HAP-1 (cell line): ENCODE data around the gene FBXO44.
"Not testable (repeated sequence)": the region's sequence is repeated elsewhere in the genome, so short reads cannot be mapped to it uniquely, and the experiment has no call there.

Experiments used
- DNase-seq, 2 experiments: peaks; one replicate each; pipeline ENCODE4 v3.0.0-alpha.2; 2016 to 2020; ENCODE audit warnings: low spot score in 2 of 2
- H3K27me3 ChIP-seq: fragments of 250-450 bp; sonication (Bioruptor Pico); 2 replicates; pipeline ENCODE4 v1.5.1; 2020; ENCODE audit warnings: low read depth, mild to moderate bottlenecking, moderate library complexity
- H3K36me3 ChIP-seq: fragments of 250-450 bp; sonication (Bioruptor Pico); replicated peaks from 2 replicates; pipeline ENCODE4 v1.5.1; 2020; ENCODE audit warnings: mild to moderate bottlenecking
- H3K4me1 ChIP-seq: fragments of 250-450 bp; sonication (Bioruptor Pico); 2 replicates; pipeline ENCODE4 v1.5.1; 2020; ENCODE audit warnings: mild to moderate bottlenecking
- H3K4me3 ChIP-seq: fragments of 250-450 bp; sonication (Bioruptor Pico); 2 replicates; pipeline ENCODE4 v1.5.1; 2020; ENCODE audit warnings: mild to moderate bottlenecking, moderate library complexity
- H3K9me3 ChIP-seq: fragments of 250-450 bp; sonication (Bioruptor Pico); 2 replicates; pipeline ENCODE4 v1.5.1; 2020; ENCODE audit warnings: mild to moderate bottlenecking, moderate library complexity
- in situ Hi-C: fragments of 300-500 bp; cut with MboI; formaldehyde crosslinking; loops from 3 replicates; pipeline ENCODE4 v1.14.3; 2020; ENCODE audit warnings: low sequenced_read_pairs, inconsistent platforms, mixed read lengths

The FBXO44 gene, protein sequence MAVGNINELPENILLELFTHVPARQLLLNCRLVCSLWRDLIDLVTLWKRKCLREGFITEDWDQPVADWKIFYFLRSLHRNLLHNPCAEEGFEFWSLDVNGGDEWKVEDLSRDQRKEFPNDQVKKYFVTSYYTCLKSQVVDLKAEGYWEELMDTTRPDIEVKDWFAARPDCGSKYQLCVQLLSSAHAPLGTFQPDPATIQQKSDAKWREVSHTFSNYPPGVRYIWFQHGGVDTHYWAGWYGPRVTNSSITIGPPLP

DNA sequence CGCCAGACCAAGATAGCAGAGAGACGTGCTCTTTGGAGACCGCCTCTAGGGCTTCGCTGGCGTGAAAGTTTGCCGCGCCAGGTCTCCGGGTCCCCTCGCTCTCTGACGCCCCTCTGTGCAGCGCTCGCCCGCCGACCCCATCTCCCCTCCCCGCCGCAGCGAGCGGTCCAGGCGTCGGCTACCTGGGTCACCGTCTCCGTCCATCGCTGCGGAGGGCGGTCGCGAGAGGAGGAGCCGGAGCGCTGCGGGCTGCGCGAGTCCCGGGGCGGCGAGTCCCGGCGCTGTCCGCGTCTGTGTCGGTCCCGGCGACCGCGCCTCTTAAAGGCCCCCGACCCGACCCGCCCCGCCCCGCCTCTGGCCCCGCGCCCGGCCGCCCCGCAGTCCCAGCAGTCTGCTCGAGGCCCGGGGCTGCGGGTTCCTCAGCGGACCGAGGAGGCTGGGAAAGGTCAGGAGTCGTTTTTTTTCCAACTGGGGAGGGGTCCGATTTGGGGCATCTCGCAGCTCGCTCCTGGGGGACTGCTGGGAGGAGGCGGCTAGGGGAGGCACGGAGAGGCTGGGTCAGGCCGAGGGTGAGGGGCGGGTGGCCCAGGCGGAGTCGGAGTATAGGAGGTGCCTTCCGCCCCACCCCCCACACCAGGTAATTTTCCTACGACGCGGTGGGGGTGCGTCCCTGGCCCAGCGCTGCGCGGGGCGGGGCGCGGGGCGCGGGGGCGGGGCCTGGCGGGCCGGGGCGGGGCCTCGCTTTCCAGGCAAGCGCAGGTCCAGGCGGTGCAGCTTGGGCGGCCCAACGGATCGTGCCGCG lies at the start of gene FBXO44, which contains the start of gene FBXO2:
TSS of gene FBXO44 (plus strand) at position 741 of the 802 bp plus-strand sequence. CDS start 959 bp downstream, outside the sequence.
TSS of gene FBXO2 (minus strand) at position 293 of the 802 bp plus-strand sequence. CDS start at position 204, 89 bp downstream.
- Histone ChIP-seq H3K4me1 (peaks cover 12% of the 10 kb centered on the region), H3K4me3 (peak within 1 kb of the TSS; percentile 55), H3K36me3 (peaks cover 17% of the 10 kb centered on the region), H3K27me3 (no peaks in the 10 kb centered on the region), H3K9me3 (no peaks in the 10 kb centered on the region)
- peak; percentile 36 to 85 for DNase-seq
- in situ Hi-C loops = no loop called here

DNA sequence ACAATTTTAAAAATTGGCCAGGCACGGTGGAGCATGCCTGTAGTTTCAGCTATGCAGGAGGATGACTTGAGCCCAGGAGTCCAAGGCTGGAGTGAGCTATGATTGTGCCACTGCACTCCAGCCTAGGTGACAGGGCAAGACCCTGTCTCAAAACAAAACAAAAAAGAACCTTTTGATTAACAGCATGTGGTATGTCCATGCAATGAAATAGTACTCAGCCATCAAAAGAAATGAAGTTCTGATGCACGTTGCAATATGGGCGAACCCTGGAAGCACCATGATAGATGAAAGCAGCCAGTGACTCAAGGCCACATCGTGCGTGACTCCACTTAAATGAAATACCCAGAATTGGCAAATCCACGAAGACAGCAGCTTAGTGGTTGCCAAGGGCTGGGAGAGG lies 47.9 kb upstream of the FBXO44 start:
- DNase-seq = no peak
- H3K4me1 ChIP-seq = no peaks in the 10 kb centered on the region
- no peak overlapping the region for H3K4me3 ChIP-seq
- H3K27me3 ChIP-seq = peaks cover 3% of the 10 kb centered on the region; the same call in 1 of the 2 replicates
- in situ Hi-C loops = no loop called here
- H3K9me3 ChIP-seq = no peaks in the 10 kb centered on the region
- H3K36me3 ChIP-seq = no peaks in the 10 kb centered on the region

DNA sequence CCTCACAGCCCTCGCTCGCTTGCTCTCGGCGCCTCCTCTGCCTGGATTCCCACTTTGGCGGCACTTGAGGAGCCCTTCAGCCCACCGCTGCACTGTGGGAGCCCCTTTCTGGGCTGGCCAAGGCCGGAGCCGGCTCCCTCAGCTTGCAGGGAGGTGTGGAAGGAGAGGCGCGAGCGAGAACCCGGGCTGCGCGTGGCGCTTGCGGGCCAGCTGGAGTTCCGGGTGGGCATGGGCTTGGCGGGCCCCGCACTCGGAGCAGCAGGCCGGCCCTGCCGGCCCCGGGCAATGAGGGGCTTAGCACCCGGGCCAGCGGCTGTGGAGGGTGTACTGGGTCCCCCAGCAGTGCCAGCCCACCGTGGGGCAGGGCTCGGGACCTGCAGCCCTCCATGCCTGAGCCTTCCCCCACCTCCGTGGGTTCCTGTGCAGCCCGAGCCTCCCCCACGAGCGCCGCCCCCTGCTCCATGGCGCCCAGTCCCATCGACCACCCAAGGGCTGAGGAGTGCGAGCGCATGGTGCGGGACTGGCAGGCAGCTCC lies 46.0 kb upstream of the FBXO44 start:
- in situ Hi-C loops, DNase-seq, H3K4me1 ChIP-seq, H3K27me3 ChIP-seq, H3K4me3 ChIP-seq, H3K36me3 ChIP-seq, H3K9me3 ChIP-seq: not testable (repeated sequence)

DNA sequence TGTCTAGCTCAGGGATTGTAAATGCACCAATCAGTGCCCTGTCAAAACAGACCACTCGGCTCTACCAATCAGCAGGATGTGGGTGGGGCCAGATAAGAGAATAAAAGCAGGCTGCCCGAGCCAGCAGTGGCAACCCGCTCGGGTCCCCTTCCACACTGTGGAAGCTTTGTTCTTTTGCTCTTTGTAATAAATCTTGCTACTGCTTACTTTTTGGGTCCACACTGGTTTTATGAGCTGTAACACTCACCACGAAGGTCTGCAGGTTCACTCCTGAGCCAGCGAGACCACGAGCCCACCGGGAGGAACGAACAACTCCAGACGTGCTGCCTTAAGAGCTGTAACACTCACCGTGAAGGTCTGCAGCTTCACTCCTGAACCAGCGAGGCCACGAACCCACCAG lies 45.3 kb upstream of the FBXO44 start:
- in situ Hi-C loops, H3K4me1 ChIP-seq, H3K36me3 ChIP-seq, H3K27me3 ChIP-seq, H3K4me3 ChIP-seq, H3K9me3 ChIP-seq, DNase-seq: not testable (repeated sequence)

DNA sequence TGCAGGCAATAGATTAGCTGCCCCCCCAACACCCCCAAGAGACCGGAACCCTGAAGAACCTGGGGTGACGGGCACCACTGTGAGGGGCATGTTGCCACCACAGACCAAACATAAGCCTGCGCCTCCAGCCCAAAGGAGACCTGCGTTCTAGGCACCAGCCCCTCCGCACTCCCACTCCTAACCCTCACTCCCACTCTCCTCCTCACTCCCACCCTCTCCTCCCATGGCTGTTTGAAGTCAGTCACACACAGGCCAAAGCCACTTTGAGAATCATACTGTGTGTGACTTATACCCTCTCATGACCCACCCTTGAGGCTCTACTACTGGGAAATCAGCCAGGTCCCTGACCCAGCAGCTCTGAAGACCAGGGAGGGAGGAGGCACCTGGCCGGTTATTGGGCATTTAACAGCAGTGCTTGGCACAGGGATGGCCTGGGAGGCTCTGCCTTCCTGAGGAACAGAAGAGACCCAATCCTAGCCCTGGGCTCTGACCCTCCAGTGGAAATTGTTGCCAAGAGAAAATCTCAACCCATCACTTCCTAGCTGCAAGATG lies 44.0 kb upstream of the FBXO44 start:
- no peaks in the 10 kb centered on the region for H3K36me3 ChIP-seq
- no peak for DNase-seq
- in situ Hi-C loops = no loop called here
- no peaks in the 10 kb centered on the region for H3K4me1 ChIP-seq
- H3K9me3 ChIP-seq = 0 out of 2 replicates have a peak, but pooled peaks cover 2% of the 10 kb centered on the region
- no peak overlapping the region for H3K4me3 ChIP-seq
- H3K27me3 ChIP-seq = peaks cover 4% of the 10 kb centered on the region

DNA sequence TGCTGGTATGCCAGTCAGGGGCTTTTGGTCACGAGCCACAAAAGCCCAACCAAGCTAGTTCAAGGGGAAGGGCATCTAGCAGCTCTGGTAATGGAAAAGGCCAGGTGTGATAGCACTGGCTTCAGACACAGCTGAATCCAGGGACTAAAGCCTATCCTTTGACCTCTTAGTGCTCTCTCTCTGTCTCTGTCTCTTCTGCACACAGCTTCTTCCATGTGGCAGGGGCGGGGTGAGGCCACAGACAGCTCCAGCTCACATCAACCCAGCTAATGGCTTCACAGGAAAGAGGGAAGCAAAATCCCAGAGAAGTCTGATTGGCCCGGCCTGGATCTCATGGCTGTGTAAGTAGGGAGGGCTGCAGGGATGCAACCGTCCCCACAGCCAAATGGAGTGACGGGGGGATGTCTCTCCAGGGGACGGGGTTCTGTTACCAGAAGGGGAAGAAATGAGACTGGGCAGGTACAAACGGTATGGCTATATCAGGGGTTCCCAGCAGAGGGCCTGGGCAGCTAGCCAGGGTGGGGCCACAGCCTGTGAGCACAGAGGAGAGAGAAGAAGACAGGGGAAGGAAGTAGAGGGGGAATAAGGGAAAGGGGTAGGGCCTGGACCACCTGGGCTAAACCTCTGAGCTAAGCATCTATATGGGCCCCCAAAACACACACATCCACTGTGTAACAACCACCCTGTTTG lies 42.9 kb upstream of the FBXO44 start:
- DNase-seq = no peak
- H3K36me3 ChIP-seq = no peaks in the 10 kb centered on the region
- no peak overlapping the region for H3K4me3 ChIP-seq
- H3K27me3 ChIP-seq = peaks cover 7% of the 10 kb centered on the region
- 0 out of 2 replicates have a peak, but pooled peaks cover 2% of the 10 kb centered on the region for H3K9me3 ChIP-seq
- H3K4me1 ChIP-seq = no peaks in the 10 kb centered on the region
- in situ Hi-C loops = no loop called here

DNA sequence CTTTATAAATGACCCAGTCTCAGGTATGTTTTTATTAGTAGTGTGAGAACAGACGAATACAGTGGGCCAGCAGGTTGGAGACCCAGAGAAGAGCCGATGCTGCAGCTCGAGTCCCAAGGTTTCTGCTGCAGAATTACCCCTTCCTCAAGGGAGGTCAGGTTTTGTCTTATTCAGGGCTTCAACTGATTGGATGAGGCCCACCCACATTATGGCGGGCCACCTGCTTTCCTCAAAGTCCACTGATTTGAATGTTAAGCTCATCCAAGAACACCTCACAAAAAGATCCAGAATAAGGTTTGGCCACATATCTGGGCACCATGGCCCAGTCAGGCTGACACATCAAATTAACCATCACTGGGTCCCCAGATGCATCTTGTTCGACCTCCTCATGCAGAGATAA lies 41.3 kb upstream of the FBXO44 start:
- no peak for DNase-seq
- Histone ChIP-seq H3K4me1 (no peaks in the 10 kb centered on the region), H3K4me3 (no peak overlapping the region), H3K27me3 (peaks cover 7% of the 10 kb centered on the region), H3K36me3 (no peaks in the 10 kb centered on the region), H3K9me3 (0 out of 2 replicates have a peak, but pooled peaks cover 2% of the 10 kb centered on the region)
- in situ Hi-C loops = no loop called here

DNA sequence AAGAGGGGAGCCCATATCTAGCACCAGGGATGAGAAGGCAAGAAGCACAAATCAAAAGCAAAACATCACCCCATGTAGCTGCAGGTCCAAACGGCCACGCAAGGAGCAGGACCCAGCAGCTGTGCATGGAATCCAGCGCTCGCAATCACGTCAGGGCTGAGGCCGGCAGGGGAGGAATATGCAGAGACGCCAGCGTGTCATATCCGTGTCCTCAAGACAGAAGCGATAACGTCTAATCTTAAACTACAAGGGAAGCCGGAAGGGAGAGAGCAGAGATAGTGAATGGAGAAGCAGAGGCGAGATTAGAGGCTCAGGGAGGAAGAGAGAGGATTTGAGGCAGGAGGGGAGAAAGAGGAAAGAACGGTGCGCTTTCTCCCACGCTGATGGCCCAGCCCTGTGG lies 39.6 kb upstream of the FBXO44 start:
- Histone ChIP-seq H3K4me3 (no peak overlapping the region), H3K27me3 (peaks cover 7% of the 10 kb centered on the region), H3K9me3 (0 out of 2 replicates have a peak, but pooled peaks cover 2% of the 10 kb centered on the region), H3K36me3 (no peaks in the 10 kb centered on the region), H3K4me1 (no peaks in the 10 kb centered on the region)
- in situ Hi-C loops = no loop called here
- no peak for DNase-seq

DNA sequence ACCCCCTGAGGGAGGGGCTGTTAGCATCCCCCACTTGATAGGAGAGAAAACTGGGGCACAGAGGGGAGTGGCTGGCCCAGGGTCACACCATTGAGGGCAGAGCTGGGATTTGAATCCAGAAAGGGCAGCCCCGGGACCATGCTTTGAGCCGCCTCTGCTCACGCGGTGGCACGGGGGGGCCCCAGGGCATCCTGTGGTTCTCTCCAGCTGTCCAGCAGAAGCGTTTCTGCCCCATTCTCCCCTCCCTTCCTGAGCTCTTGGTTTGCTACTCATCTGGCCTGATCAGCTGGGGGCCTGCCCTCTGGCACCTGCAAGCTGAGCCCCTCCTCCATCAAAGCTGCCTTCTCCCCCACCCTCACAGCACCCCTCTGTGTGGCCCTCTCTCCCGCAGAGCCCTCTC lies 37.9 kb upstream of the FBXO44 start:
- Histone ChIP-seq H3K27me3 (peaks cover 7% of the 10 kb centered on the region), H3K9me3 (0 out of 2 replicates have a peak, but pooled peaks cover 2% of the 10 kb centered on the region), H3K36me3 (no peaks in the 10 kb centered on the region), H3K4me1 (no peaks in the 10 kb centered on the region), H3K4me3 (no peak overlapping the region)
- in situ Hi-C loops = no loop called here
- DNase-seq = no peak

DNA sequence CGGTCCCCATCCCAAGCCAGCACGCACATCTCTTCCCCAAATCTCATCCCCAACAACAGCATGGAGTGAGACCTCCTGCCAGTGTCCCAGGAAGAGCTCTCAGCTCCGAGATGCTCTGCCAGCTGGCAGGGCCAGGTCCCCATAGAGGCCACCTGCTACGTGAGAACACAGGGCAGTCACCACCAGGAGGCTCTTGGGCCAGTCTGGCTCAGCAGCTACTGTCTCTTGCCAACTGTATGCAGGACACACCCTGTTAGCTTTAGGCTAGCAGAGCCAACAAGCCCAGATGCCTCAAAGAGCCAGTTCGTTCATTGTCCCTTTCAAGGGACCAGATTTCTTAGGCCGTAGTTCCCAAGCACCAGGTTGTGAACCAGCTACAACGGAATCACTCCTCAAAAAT lies 37.4 kb upstream of the FBXO44 start:
- 0 out of 2 replicates have a peak, but pooled peaks cover 2% of the 10 kb centered on the region for H3K9me3 ChIP-seq
- no peak overlapping the region for H3K4me3 ChIP-seq
- no peak for DNase-seq
- no peaks in the 10 kb centered on the region for H3K4me1 ChIP-seq
- H3K36me3 ChIP-seq = no peaks in the 10 kb centered on the region
- in situ Hi-C loops = no loop called here
- H3K27me3 ChIP-seq = peaks cover 7% of the 10 kb centered on the region

DNA sequence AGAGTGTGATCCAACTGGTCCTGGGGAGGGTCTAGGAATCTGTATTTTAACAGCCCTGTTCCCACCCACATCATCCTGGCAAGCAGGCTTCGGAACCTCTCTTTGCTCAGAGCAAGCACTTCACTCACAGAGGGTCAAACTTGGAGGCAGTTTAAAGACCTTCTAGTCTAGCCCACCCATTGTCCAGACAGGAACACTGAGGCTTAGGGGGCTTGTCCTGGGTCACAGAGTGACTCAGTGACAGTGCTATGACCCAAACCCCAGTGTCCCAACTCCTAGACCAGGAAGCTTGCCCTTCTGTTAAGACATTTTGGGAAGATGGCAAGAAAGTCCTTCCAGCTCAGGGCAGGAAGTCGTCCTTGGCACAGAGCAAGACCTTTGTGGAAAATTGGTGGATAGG lies 36.9 kb upstream of the FBXO44 start:
- no peaks in the 10 kb centered on the region for H3K36me3 ChIP-seq
- DNase-seq = no peak
- H3K4me3 ChIP-seq = no peak overlapping the region
- H3K9me3 ChIP-seq = 0 out of 2 replicates have a peak, but pooled peaks cover 2% of the 10 kb centered on the region
- H3K4me1 ChIP-seq = no peaks in the 10 kb centered on the region
- in situ Hi-C loops = no loop called here
- peaks cover 7% of the 10 kb centered on the region for H3K27me3 ChIP-seq

DNA sequence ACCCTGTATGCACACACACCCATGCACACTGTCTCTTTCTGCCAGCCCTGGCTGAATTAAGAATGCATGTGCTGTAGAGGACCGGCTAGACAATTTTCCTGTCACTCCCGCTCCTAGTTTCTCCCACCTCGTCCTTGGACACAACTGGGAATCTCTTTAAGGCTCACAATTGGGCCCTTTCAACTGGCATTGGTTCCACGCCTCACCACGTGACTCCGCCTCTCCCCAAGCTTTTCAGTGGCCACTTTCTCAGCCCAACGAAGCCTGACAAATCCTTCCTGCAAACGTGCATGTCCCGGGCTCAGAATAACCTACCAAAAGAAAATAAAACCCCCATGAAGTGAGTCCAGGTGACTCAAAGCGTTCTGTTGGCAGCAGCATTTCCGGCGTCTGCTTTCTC lies 34.3 kb upstream of the FBXO44 start:
- DNase-seq = no peak
- H3K4me1 ChIP-seq = no peaks in the 10 kb centered on the region
- no peaks in the 10 kb centered on the region for H3K36me3 ChIP-seq
- peaks cover 6% of the 10 kb centered on the region; the same call in 1 of the 2 replicates for H3K27me3 ChIP-seq
- H3K9me3 ChIP-seq = no peaks in the 10 kb centered on the region
- in situ Hi-C loops = no loop called here
- no peak overlapping the region for H3K4me3 ChIP-seq

DNA sequence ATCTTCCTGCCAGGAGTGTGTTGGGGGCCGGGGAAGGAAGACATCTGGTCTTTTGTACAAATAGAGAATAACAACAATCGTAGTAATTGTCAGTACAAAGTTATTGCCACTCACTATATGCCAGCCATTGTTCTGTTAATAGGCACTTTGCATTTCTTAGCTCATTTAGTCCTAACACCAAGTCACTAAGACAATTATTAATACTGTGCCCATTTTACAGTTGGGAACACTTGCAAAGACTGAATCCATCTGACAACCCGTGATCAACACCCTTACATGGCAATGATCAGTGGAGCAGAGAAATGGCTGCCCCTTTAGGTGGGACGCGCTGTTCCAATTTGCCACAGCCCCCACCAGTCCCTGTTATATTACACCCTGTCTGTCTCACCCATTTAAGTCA lies 33.8 kb upstream of the FBXO44 start:
- no peak for DNase-seq
- H3K36me3 ChIP-seq = no peaks in the 10 kb centered on the region
- peaks cover 5% of the 10 kb centered on the region; the same call in 1 of the 2 replicates for H3K27me3 ChIP-seq
- no peak overlapping the region for H3K4me3 ChIP-seq
- in situ Hi-C loops = no loop called here
- H3K4me1 ChIP-seq = no peaks in the 10 kb centered on the region
- no peaks in the 10 kb centered on the region for H3K9me3 ChIP-seq
